ENCODE results near the gene WDR7.

Gene WDR7

GRCh38 chr18:56921896-56922480, 270.8 kb downstream of the WDR7 start:
- no peaks in the 10 kb centered on the region for H3K36me3 ChIP-seq (ENCODE audit: insufficient read depth, low read length)
- H3K4me3 ChIP-seq (ENCODE audit: low read depth in 1 of 2, low read length in 2 of 2): no peak overlapping the region
- H3K9ac ChIP-seq (ENCODE audit: low read length): no peak overlapping the region
- H3K9me3 ChIP-seq (ENCODE audit: low read length): no peaks in the 10 kb centered on the region
- H3K27me3 ChIP-seq (ENCODE audit: control insufficient read depth in 1 of 2, insufficient read depth in 2 of 2, low read length in 2 of 2): no peaks in the 10 kb centered on the region
- H3K4me1 ChIP-seq (ENCODE audit: insufficient read depth, low read length): no peaks in the 10 kb centered on the region
- H3K27ac ChIP-seq (ENCODE audit: low read depth, low read length): no peak overlapping the region

DNA sequence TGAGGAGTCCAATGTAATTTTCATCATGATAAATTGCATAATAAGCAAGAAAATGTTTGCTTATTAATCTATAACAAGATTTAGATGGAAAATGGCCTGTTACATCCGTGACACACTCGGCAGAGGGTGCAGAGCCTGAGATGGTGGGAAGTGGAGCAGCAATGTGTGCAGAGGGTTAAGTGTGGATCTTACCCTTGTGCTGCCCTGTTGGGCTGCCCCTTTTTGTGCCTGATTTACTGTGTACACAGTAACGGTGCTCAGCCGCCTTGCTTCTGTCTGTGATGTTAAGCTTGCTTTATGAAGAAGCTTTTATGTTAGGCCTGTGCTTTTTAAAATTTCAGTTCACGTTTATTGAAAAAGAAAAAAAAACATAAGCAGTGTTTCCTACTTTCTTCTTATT, 275.6 kb downstream of the WDR7 start:
- H3K27me3 ChIP-seq (ENCODE audit: control insufficient read depth in 1 of 2, insufficient read depth in 2 of 2, low read length in 2 of 2): no peaks in the 10 kb centered on the region
- no peaks in the 10 kb centered on the region for H3K9me3 ChIP-seq (ENCODE audit: low read length)
- H3K9ac ChIP-seq (ENCODE audit: low read length): no peak overlapping the region
- H3K27ac ChIP-seq (ENCODE audit: low read depth, low read length): no peak overlapping the region
- no peaks in the 10 kb centered on the region for H3K36me3 ChIP-seq (ENCODE audit: insufficient read depth, low read length)
- H3K4me1 ChIP-seq (ENCODE audit: insufficient read depth, low read length): no peaks in the 10 kb centered on the region
- H3K4me3 ChIP-seq (ENCODE audit: low read depth in 1 of 2, low read length in 2 of 2): no peak overlapping the region

- Histone ChIP-seq H3K9me3 (ENCODE audit: low read length) (no peaks in the 10 kb centered on the region), H3K9ac (ENCODE audit: low read length) (no peak overlapping the region), H3K27ac (ENCODE audit: low read depth, low read length) (no peak overlapping the region), H3K4me3 (ENCODE audit: low read depth in 1 of 2, low read length in 2 of 2) (no peak overlapping the region), H3K4me1 (ENCODE audit: insufficient read depth, low read length) (no peaks in the 10 kb centered on the region), H3K27me3 (ENCODE audit: control insufficient read depth in 1 of 2, insufficient read depth in 2 of 2, low read length in 2 of 2) (no peaks in the 10 kb centered on the region), H3K36me3 (ENCODE audit: insufficient read depth, low read length) (no peaks in the 10 kb centered on the region)
Measured at GRCh38 chr18:56927786-56928185, 276.6 kb downstream of the WDR7 start.

DNA sequence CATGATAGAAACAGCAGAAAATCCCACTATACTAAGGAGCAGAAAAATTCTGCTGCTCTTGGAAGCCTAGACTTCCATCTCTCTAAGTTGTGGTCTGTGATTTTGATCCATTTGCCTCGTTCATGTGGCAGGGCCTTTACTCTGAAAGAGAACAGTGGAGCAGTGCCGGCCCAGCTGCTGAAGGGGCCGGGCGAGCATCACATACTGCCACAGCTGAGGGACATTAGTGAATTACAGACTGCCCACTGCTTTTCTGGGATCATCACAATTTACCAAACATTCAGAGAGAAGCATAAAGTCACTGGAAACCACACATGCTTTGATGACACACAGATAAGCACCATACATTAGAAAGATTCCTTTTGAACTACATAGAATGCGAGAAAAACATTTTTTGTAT, 278.7 kb downstream of the WDR7 start:
- Histone ChIP-seq H3K4me1 (ENCODE audit: insufficient read depth, low read length) (no peaks in the 10 kb centered on the region), H3K36me3 (ENCODE audit: insufficient read depth, low read length) (no peaks in the 10 kb centered on the region), H3K4me3 (ENCODE audit: low read depth in 1 of 2, low read length in 2 of 2) (no peak overlapping the region), H3K9me3 (ENCODE audit: low read length) (no peaks in the 10 kb centered on the region), H3K27ac (ENCODE audit: low read depth, low read length) (no peak overlapping the region), H3K27me3 (ENCODE audit: control insufficient read depth in 1 of 2, insufficient read depth in 2 of 2, low read length in 2 of 2) (no peaks in the 10 kb centered on the region), H3K9ac (ENCODE audit: low read length) (no peak overlapping the region)

DNA sequence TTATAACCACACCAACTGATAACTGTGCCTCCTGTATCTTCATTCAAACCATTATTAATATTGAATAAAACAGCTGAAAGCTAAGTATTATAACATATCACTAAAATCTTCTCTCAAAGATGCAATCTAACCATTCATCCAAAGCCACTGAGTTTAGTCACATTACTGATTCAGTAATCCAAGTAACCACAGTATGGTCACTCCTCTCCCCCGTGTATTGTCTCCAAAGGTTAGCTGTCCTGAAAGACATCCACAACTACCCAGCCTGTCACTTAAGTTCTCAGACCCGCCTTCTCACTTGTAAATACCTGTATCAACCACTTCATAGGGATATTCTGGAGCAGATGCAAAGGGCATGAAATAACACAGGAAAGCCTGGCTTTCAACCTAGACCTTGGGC, 282.3 kb downstream of the WDR7 start:
- Histone ChIP-seq H3K4me3 (ENCODE audit: low read depth in 1 of 2, low read length in 2 of 2) (no peak overlapping the region), H3K4me1 (ENCODE audit: insufficient read depth, low read length) (no peaks in the 10 kb centered on the region), H3K9me3 (ENCODE audit: low read length) (no peaks in the 10 kb centered on the region), H3K27me3 (ENCODE audit: control insufficient read depth in 1 of 2, insufficient read depth in 2 of 2, low read length in 2 of 2) (no peaks in the 10 kb centered on the region), H3K27ac (ENCODE audit: low read depth, low read length) (no peak overlapping the region), H3K9ac (ENCODE audit: low read length) (no peak overlapping the region), H3K36me3 (ENCODE audit: insufficient read depth, low read length) (peaks cover 9% of the 10 kb centered on the region)

DNA sequence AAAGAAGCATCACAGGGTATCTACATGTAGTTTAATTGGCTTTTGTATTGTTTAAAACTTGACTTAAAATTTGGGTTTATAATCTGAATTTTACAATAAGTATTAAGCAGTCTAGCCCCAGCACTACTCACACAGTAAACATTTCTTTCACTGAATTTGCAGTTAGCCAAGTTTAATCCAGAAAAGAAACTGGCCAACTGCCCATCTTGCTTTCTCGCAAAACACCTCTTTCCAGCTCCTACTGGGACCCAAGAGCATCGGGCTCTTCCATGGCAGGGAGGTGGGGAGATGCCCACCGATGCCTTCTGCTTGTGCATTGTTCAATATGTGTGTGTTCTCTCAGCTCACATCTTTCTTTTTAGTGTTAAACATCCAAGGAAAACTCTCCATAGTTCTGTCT, 283.0 kb downstream of the WDR7 start:
- no peaks in the 10 kb centered on the region for H3K27me3 ChIP-seq (ENCODE audit: control insufficient read depth in 1 of 2, insufficient read depth in 2 of 2, low read length in 2 of 2)
- no peaks in the 10 kb centered on the region for H3K4me1 ChIP-seq (ENCODE audit: insufficient read depth, low read length)
- no peak overlapping the region for H3K27ac ChIP-seq (ENCODE audit: low read depth, low read length)
- no peak overlapping the region for H3K4me3 ChIP-seq (ENCODE audit: low read depth in 1 of 2, low read length in 2 of 2)
- no peaks in the 10 kb centered on the region for H3K9me3 ChIP-seq (ENCODE audit: low read length)
- peaks cover 9% of the 10 kb centered on the region for H3K36me3 ChIP-seq (ENCODE audit: insufficient read depth, low read length)
- H3K9ac ChIP-seq (ENCODE audit: low read length): no peak overlapping the region

- Histone ChIP-seq H3K4me3 (ENCODE audit: low read depth in 1 of 2, low read length in 2 of 2) (no peak overlapping the region), H3K36me3 (ENCODE audit: insufficient read depth, low read length) (peaks cover 9% of the 10 kb centered on the region), H3K27me3 (ENCODE audit: control insufficient read depth in 1 of 2, insufficient read depth in 2 of 2, low read length in 2 of 2) (no peaks in the 10 kb centered on the region), H3K9ac (ENCODE audit: low read length) (no peak overlapping the region), H3K9me3 (ENCODE audit: low read length) (no peaks in the 10 kb centered on the region), H3K27ac (ENCODE audit: low read depth, low read length) (no peak overlapping the region), H3K4me1 (ENCODE audit: insufficient read depth, low read length) (no peaks in the 10 kb centered on the region)
Measured at GRCh38 chr18:56934906-56935305, 283.7 kb downstream of the WDR7 start.

DNA sequence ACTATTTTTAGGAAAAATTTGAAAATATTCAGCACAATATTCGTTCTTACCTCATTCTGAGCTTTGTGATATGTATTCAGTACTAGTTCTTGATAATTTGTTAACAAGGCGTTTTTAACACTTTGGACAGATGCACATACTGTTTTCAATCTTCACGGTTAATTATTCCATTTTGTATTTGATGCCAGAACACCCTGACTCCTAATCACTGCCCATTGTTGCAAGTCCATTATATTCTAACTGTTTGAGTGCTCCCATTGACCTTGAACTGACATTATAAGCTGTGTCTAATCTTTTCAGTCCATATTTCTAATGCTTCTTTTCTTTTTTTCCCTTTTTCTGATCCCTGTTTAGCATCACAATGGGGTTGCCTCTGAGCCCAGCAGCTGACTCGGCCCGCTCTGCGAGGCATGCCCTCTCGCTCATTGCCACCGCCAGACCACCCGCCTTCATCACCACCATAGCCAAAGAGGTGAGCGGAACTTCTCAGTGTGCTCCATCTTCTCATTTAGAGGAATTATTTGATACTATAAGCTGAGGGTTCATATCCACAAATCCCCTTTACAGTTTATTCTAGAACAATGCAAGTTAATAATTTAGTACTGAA, 284.4 kb downstream of the WDR7 start:
- Histone ChIP-seq H3K4me1 (ENCODE audit: insufficient read depth, low read length) (no peaks in the 10 kb centered on the region), H3K9ac (ENCODE audit: low read length) (no peak overlapping the region), H3K9me3 (ENCODE audit: low read length) (no peaks in the 10 kb centered on the region), H3K4me3 (ENCODE audit: low read depth in 1 of 2, low read length in 2 of 2) (no peak overlapping the region), H3K27ac (ENCODE audit: low read depth, low read length) (no peak overlapping the region), H3K27me3 (ENCODE audit: control insufficient read depth in 1 of 2, insufficient read depth in 2 of 2, low read length in 2 of 2) (no peaks in the 10 kb centered on the region), H3K36me3 (ENCODE audit: insufficient read depth, low read length) (peaks cover 9% of the 10 kb centered on the region)

- Histone ChIP-seq H3K9ac (ENCODE audit: low read length) (no peak overlapping the region), H3K36me3 (ENCODE audit: insufficient read depth, low read length) (peaks cover 9% of the 10 kb centered on the region), H3K27me3 (ENCODE audit: control insufficient read depth in 1 of 2, insufficient read depth in 2 of 2, low read length in 2 of 2) (no peaks in the 10 kb centered on the region), H3K4me3 (ENCODE audit: low read depth in 1 of 2, low read length in 2 of 2) (no peak overlapping the region), H3K4me1 (ENCODE audit: insufficient read depth, low read length) (no peaks in the 10 kb centered on the region), H3K9me3 (ENCODE audit: low read length) (no peaks in the 10 kb centered on the region), H3K27ac (ENCODE audit: low read depth, low read length) (no peak overlapping the region)
Measured at GRCh38 chr18:56936457-56936856, 285.3 kb downstream of the WDR7 start.

GRCh38 chr18:56937874-56938430, 286.8 kb downstream of the WDR7 start:
- no peak overlapping the region for H3K9ac ChIP-seq (ENCODE audit: low read length)
- no peaks in the 10 kb centered on the region for H3K9me3 ChIP-seq (ENCODE audit: low read length)
- no peaks in the 10 kb centered on the region for H3K4me1 ChIP-seq (ENCODE audit: insufficient read depth, low read length)
- H3K27me3 ChIP-seq (ENCODE audit: control insufficient read depth in 1 of 2, insufficient read depth in 2 of 2, low read length in 2 of 2): no peaks in the 10 kb centered on the region
- H3K4me3 ChIP-seq (ENCODE audit: low read depth in 1 of 2, low read length in 2 of 2): no peak overlapping the region
- H3K36me3 ChIP-seq (ENCODE audit: insufficient read depth, low read length): peaks cover 9% of the 10 kb centered on the region
- H3K27ac ChIP-seq (ENCODE audit: low read depth, low read length): no peak overlapping the region

DNA sequence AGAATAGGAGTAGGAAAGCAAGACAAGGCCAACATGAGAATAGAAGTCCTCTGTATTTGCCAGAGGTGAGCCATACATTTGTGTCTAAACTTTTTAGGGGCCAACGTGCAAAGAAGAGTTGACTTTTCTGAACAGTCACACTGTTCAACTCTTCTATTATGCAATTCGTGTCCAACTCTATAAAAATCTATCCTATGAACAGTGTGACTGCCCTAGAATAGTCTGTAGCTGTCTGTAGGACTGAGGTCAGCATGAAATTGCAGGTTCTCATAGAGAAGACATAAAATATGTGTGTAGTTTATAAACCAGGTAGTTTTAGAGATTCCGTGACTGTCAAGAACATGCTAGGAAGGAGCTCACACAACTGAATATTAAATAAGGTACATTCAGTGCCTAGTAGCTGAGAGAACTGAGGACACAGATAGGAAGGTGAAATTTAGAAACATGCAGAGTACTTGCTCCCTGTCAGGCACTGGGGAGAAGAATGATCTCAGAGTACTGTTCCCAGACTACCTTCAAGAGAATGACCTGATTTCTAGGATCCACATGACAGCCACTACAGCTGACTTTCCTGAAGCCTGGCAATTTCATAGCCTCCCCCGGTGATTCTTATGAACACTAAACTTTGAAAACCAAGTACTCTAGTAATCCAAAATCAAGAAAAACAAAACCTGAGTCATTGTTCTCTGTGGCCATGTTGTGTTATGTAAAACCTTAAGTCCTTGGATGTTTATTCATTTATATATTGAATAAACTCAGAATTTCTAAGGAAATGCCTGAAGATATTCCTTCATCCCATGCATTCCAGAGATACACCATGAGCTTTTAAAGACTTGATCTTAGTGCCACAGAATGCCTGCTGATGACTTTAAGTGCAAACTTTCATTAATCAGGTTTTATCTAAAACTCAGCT, 294.3 kb downstream of the WDR7 start:
- Histone ChIP-seq H3K4me1 (ENCODE audit: insufficient read depth, low read length) (no peaks in the 10 kb centered on the region), H3K9me3 (ENCODE audit: low read length) (no peaks in the 10 kb centered on the region), H3K36me3 (ENCODE audit: insufficient read depth, low read length) (no peaks in the 10 kb centered on the region), H3K4me3 (ENCODE audit: low read depth in 1 of 2, low read length in 2 of 2) (no peak overlapping the region), H3K27ac (ENCODE audit: low read depth, low read length) (no peak overlapping the region), H3K27me3 (ENCODE audit: control insufficient read depth in 1 of 2, insufficient read depth in 2 of 2, low read length in 2 of 2) (no peaks in the 10 kb centered on the region), H3K9ac (ENCODE audit: low read length) (no peak overlapping the region)

Data from muscle layer of colon (tissue), 2 donors.